H1 (cell line): ENCODE results near the gene SHISAL2B. TPM values are rescaled to one million over a fixed set of nuclear protein-coding genes. Genes with fewer than 3 reads are reported as not detected.

Experiments used
- CTCF ChIA-PET: fragments of 300-600 bp; sonication (Branson Sonifier 250); formaldehyde crosslinking; loops from one replicate; lab custom pipeline; 2021; ENCODE audit not compliant: partially characterized antibody; lab: Charles Lee
- POLR2A ChIA-PET: fragments of 300-600 bp; sonication (Branson Sonifier 250); formaldehyde crosslinking; loops from one replicate; lab custom pipeline; 2021; ENCODE audit warnings: inconsistent platforms; ENCODE audit not compliant: partially characterized antibody; lab: Charles Lee
- DNase-seq, 2 experiments: peaks; one replicate each; pipeline versions ENCODE4 v3.0.0 to v3.0.0-alpha.2; 2010 to 2022; ENCODE audit warnings: low spot score in 2 of 2, low read depth in 1 of 2, mixed read lengths in 1 of 2
- FAIRE-seq: peaks from 2 replicates; lab custom pipeline; 2011; peaks lifted over from hg19 to GRCh38; lab: Jason Lieb, UNC
- H2AFZ ChIP-seq: 2 replicates; pipeline ENCODE4 v1.8.1; 2012; ENCODE audit warnings: low read length, inconsistent platforms
- H2AK5ac ChIP-seq: 2 replicates; pipeline ENCODE4 v1.6.1; 2013; ENCODE audit warnings: low read depth, low read length
- H2BK120ac ChIP-seq: replicated peaks from 2 replicates; pipeline ENCODE3; 2013; ENCODE audit warnings: low read depth, low read length, inconsistent platforms
- H2BK12ac ChIP-seq: 2 replicates; pipeline ENCODE4 v1.6.1; 2013; ENCODE audit warnings: low read depth, low read length
- H2BK15ac ChIP-seq: 2 replicates; pipeline ENCODE4 v1.6.1; 2013; ENCODE audit warnings: low read length
- H2BK20ac ChIP-seq: 2 replicates; pipeline ENCODE4 v1.6.1; 2013; ENCODE audit warnings: low read length
- H2BK5ac ChIP-seq: 2 replicates; pipeline ENCODE4 v1.6.1; 2013; ENCODE audit warnings: low read depth, low read length
- H3K14ac ChIP-seq: 2 replicates; pipeline ENCODE4 v1.6.1; 2013; ENCODE audit warnings: inconsistent platforms; ENCODE audit not compliant: insufficient read length
- H3K18ac ChIP-seq: 2 replicates; pipeline ENCODE4 v1.6.1; 2013; ENCODE audit warnings: low read length; ENCODE audit errors: extremely low read depth
- H3K23ac ChIP-seq: 2 replicates; pipeline ENCODE4 v1.6.1; 2013; ENCODE audit warnings: inconsistent platforms; ENCODE audit not compliant: insufficient read length
- H3K23me2 ChIP-seq: 2 replicates; pipeline ENCODE4 v1.6.1; 2013; ENCODE audit warnings: low read depth, low read length
- H3K27ac ChIP-seq: 2 replicates; pipeline ENCODE4 v1.6.1; 2011; ENCODE audit warnings: low read depth, low read length, inconsistent platforms
- H3K27me3 ChIP-seq, 4 experiments: replicated peaks in 1 of 4; 1 replicate in 1 of 4; 2 replicates in 3 of 4; pipeline versions ENCODE4 v1.6.1 to v1.8.1; 2011 to 2013; ENCODE audit warnings: low read length in 3 of 4, mild to moderate bottlenecking in 3 of 4, inconsistent platforms in 2 of 4, mixed read lengths in 2 of 4, moderate library complexity in 1 of 4; ENCODE audit not compliant: control insufficient read depth in 3 of 4, insufficient read depth in 3 of 4; ENCODE audit errors: extremely low read depth in 1 of 4
- H3K36me3 ChIP-seq, 4 experiments: 2 replicates each; pipeline versions ENCODE4 v1.6.1 to v1.8.1; 2011 to 2013; ENCODE audit warnings: mild to moderate bottlenecking in 4 of 4, low read length in 3 of 4, moderate library complexity in 2 of 4, control low read depth in 1 of 4, inconsistent platforms in 1 of 4; ENCODE audit not compliant: insufficient read depth in 4 of 4, control insufficient read depth in 2 of 4
- H3K4ac ChIP-seq: replicated peaks from 2 replicates; pipeline ENCODE3; 2013; ENCODE audit warnings: low read length, low read depth, mixed read lengths, inconsistent platforms; ENCODE audit not compliant: insufficient read length
- H3K4me1 ChIP-seq, 4 experiments: replicated peaks in 1 of 4; 1 replicate in 1 of 4; 2 replicates in 3 of 4; pipeline versions ENCODE4 v1.6.1 to v1.8.1; 2011 to 2013; ENCODE audit warnings: low read length in 3 of 4, inconsistent platforms in 2 of 4, mixed read lengths in 1 of 4; ENCODE audit not compliant: insufficient read depth in 4 of 4, control insufficient read depth in 3 of 4
- H3K4me2 ChIP-seq, 2 experiments: 2 replicates each; pipeline versions ENCODE4 v1.6.1 to v1.8.1; 2011 to 2013; ENCODE audit warnings: low read depth in 2 of 2, low read length in 2 of 2, control low read depth in 1 of 2, inconsistent platforms in 1 of 2, mild to moderate bottlenecking in 1 of 2; ENCODE audit not compliant: insufficient read depth in 1 of 2
- H3K4me3 ChIP-seq, 4 experiments: fragments of 200-600, 300-600 bp in 1 of 4; sonication (generic), shearing (Covaris generic), sonication (Bioruptor Twin) in 1 of 4; 2 replicates each; pipeline versions ENCODE4 v1.5.1 to v1.8.1; 2011 to 2016; ENCODE audit warnings: low read length in 4 of 4, low read depth in 3 of 4, control low read depth in 2 of 4, inconsistent platforms in 2 of 4, mild to moderate bottlenecking in 2 of 4, mixed read lengths in 1 of 4, moderate library complexity in 1 of 4; ENCODE audit not compliant: insufficient read depth in 2 of 4; ENCODE audit errors: extremely low read depth in 1 of 4
- H3K56ac ChIP-seq: replicated peaks from 2 replicates; pipeline ENCODE3; 2013; ENCODE audit warnings: low read depth, mild to moderate bottlenecking, mixed read lengths, low read length, inconsistent platforms; ENCODE audit not compliant: insufficient read length
- H3K79me1 ChIP-seq: 2 replicates; pipeline ENCODE4 v1.6.1; 2013; ENCODE audit warnings: low read depth, low read length, control low read depth
- H3K79me2 ChIP-seq, 2 experiments: 2 replicates each; pipeline versions ENCODE4 v1.6.1 to v1.8.1; 2012 to 2013; ENCODE audit warnings: low read length in 2 of 2, mild to moderate bottlenecking in 2 of 2, inconsistent platforms in 1 of 2; ENCODE audit not compliant: insufficient read depth in 2 of 2, control insufficient read depth in 1 of 2
- H3K9ac ChIP-seq, 4 experiments: replicated peaks in 1 of 4; 1 replicate in 1 of 4; 2 replicates in 3 of 4; pipeline versions ENCODE4 v1.6.1 to v1.8.1; 2011 to 2013; ENCODE audit warnings: low read depth in 3 of 4, low read length in 3 of 4, control low read depth in 2 of 4, mild to moderate bottlenecking in 2 of 4, moderate library complexity in 2 of 4, inconsistent platforms in 1 of 4; ENCODE audit errors: extremely low read depth in 1 of 4
- H3K9me3 ChIP-seq, 2 experiments: 2 replicates each; pipeline versions ENCODE4 v1.6.1 to v1.8.1; 2012 to 2013; ENCODE audit warnings: mild to moderate bottlenecking in 2 of 2, moderate library complexity in 2 of 2, control low read depth in 1 of 2, inconsistent platforms in 1 of 2, low read depth in 1 of 2, low read length in 1 of 2, mixed read lengths in 1 of 2; ENCODE audit not compliant: insufficient read depth in 2 of 2
- H4K20me1 ChIP-seq, 2 experiments: replicated peaks in 1 of 2; 2 replicates each; pipeline versions ENCODE3 to v1.8.1; 2011 to 2013; ENCODE audit warnings: inconsistent platforms in 2 of 2, low read length in 2 of 2, mild to moderate bottlenecking in 1 of 2; ENCODE audit not compliant: insufficient read depth in 2 of 2, control insufficient read depth in 1 of 2
- H4K5ac ChIP-seq: 2 replicates; pipeline ENCODE4 v1.6.1; 2013; ENCODE audit warnings: low read length, low read depth, mixed read lengths, inconsistent platforms; ENCODE audit not compliant: insufficient read length
- H4K8ac ChIP-seq: 2 replicates; pipeline ENCODE4 v1.8.0; 2013; ENCODE audit warnings: mild to moderate bottlenecking, moderate library complexity, low read length, inconsistent platforms; ENCODE audit not compliant: insufficient read depth; ENCODE audit errors: extremely low read depth
- H4K91ac ChIP-seq: replicated peaks from 2 replicates; pipeline ENCODE3; 2013; ENCODE audit warnings: low read length, mixed read lengths, inconsistent platforms; ENCODE audit not compliant: insufficient read length
- GTF2F1 ChIP-seq: IDR thresholded peaks from 2 replicates; pipeline ENCODE4 v1.6.1; 2012; ENCODE audit warnings: low read depth, low read length, improper control_type of control experiment, borderline replicate concordance
- KDM1A ChIP-seq: fragments of 200-600, 300-600 bp; sonication (generic); IDR thresholded peaks from 2 replicates; pipeline ENCODE4 v1.7.1; 2016; ENCODE audit warnings: mild to moderate bottlenecking, low read length, borderline replicate concordance
- KDM4A ChIP-seq: IDR thresholded peaks from one replicate; pipeline ENCODE4 v1.7.1; 2012; ENCODE audit warnings: low read depth, mild to moderate bottlenecking, moderate library complexity, low read length, inconsistent platforms; ENCODE audit not compliant: severe bottlenecking
- POLR2A ChIP-seq, 2 experiments: IDR thresholded peaks; 1 replicate in 1 of 2; 2 replicates in 1 of 2; pipeline ENCODE4 v1.6.1; 2011; ENCODE audit warnings: low read depth in 2 of 2, low read length in 2 of 2, mild to moderate bottlenecking in 2 of 2; ENCODE audit errors: control extremely low read depth in 1 of 2
- POLR2AphosphoS5 ChIP-seq: IDR thresholded peaks from 2 replicates; pipeline ENCODE4 v1.6.1; 2011; ENCODE audit warnings: low read depth, low read length
- RAD21 ChIP-seq, 2 experiments: IDR thresholded peaks in 1 of 2; conservative IDR thresholded peaks in 1 of 2; 2 replicates each; pipeline ENCODE4 v1.6.1; 2011; ENCODE audit warnings: low read depth in 2 of 2, low read length in 2 of 2, improper control_type of control experiment in 1 of 2, inconsistent platforms in 1 of 2, mild to moderate bottlenecking in 1 of 2, moderate library complexity in 1 of 2
- YY1 ChIP-seq: IDR thresholded peaks from 2 replicates; pipeline ENCODE4 v1.6.1; 2011; ENCODE audit warnings: low read depth, mild to moderate bottlenecking, low read length
- WGBS, 2 experiments: shearing (Covaris generic) in 1 of 2; methylation state at CpG; one replicate each; pipeline versions ENCODE4 v1.1.6 to v1.1.7; 2013 to 2015; ENCODE audit warnings: low lambda C conversion rate in 2 of 2, mixed read lengths in 2 of 2, inconsistent platforms in 1 of 2, low coverage in 1 of 2, missing lambda C conversion rate in 1 of 2; ENCODE audit not compliant: insufficient replicate concordance in 2 of 2, insufficient coverage in 1 of 2, insufficient read length in 1 of 2; ENCODE audit errors: extremely low coverage in 1 of 2, missing lambda C conversion rate in 1 of 2; 5-methylcytosine and 5-hydroxymethylcytosine counted together
- polyA plus RNA-seq, 7 experiments: library from polyadenylated mRNA; depleted of rRNA in 3 of 7; stranded (reverse) in 5 of 7; unstranded in 2 of 7; fragments of >200 nt in 5 of 7; fragments of 200-250 nt in 2 of 7; gene quantifications; 1 replicate in 5 of 7; 2 replicates in 1 of 7; 4 replicates in 1 of 7; pipeline versions ENCODE4 v1.2.1 to v1.2.3, GENCODE V29; 2011 to 2013; ENCODE audit warnings: missing spikeins in 2 of 7, mixed read lengths in 2 of 7
- total RNA-seq: library from RNA; stranded (reverse); fragmentation: NEBNext Ultra II Directional; extraction: Animal tissue kit (Norgen Biotek cat#: 25700); gene quantifications from 2 replicates; pipeline ENCODE4 v1.2.1, GENCODE V29; 2021
- TF ChIP-seq, protein P1 (sequence below): IDR thresholded peaks from 2 replicates; pipeline ENCODE4 v1.6.1; 2012; ENCODE audit warnings: low read length, inconsistent platforms

Gene SHISAL2B
- total and polyA plus RNA-seq, 2 of the 8 experiments (the other 6 are each of a cell fraction or from before 2014, with no cell fraction given): 10.6 to 14.2 TPM

DNA sequence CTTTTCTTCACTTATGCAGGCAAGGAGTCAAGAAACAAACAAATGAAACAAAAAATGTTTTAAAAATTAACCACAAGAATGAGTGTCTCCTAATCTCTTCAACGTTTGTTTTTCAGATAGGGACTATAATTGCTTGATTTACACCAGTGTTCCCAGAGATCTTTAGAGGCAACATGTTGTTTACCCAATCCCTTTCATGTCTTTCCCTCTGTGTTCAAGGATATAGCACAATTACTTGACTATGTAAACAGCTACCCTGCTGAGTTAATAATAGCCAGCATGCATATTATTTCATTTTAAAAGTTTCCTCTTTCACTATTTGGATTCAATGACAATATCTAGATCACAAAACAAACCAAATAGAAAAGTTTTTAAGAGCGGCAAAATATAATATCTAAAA is 25.1 kb upstream of the SHISAL2B start:
- Histone ChIP-seq H3K9me3 (no peaks in the 10 kb centered on the region), H3K23me2 (no peaks in the 10 kb centered on the region; the same call in 1 of the 2 replicates), H3K56ac (no peak overlapping the region), H3K36me3 (no peaks in the 10 kb centered on the region), H4K91ac (no peak overlapping the region), H2BK15ac (no peak overlapping the region), H2AK5ac (no peak overlapping the region), H3K79me1 (no peaks in the 10 kb centered on the region), H3K27me3 (no peaks in the 10 kb centered on the region), H3K18ac (no peak overlapping the region), H4K5ac (no peak overlapping the region), H3K9ac (no peak overlapping the region), H3K4me2 (no peak overlapping the region), H2BK20ac (no peak overlapping the region), H3K27ac (no peak overlapping the region), H2BK12ac (no peak overlapping the region), H3K79me2 (no peaks in the 10 kb centered on the region), H2BK120ac (no peak overlapping the region), H4K8ac (no peak overlapping the region), H2AFZ (no peak overlapping the region), H4K20me1 (no peaks in the 10 kb centered on the region), H3K14ac (no peak overlapping the region), H3K4me1 (peaks cover 0 to 2% (median 0%) of the 10 kb centered on the region in 4 experiments; a peak in 1 of 7 replicates), H3K23ac (no peak overlapping the region), H3K4ac (no peak overlapping the region), H2BK5ac (no peak overlapping the region), H3K4me3 (no peak overlapping the region)
- POLR2A ChIA-PET: no interaction called here
- no peak for DNase-seq
- FAIRE-seq: no peak
- TF ChIP-seq GTF2F1: no peak
- no peak for TF ChIP-seq YY1
- no peak for TF ChIP-seq POLR2AphosphoS5
- TF ChIP-seq POLR2A (IDR thresholded peaks at IDR 0.05; ENCODE audit: control extremely low read depth in 1 of 2, low read depth in 2 of 2, low read length in 2 of 2): no peak
- TF ChIP-seq KDM1A: no peak
- TF ChIP-seq RAD21 (IDR thresholded peaks at IDR 0.05 in 1 of 2, conservative IDR thresholded peaks at IDR 0.05 in 1 of 2; ENCODE audit: low read depth in 2 of 2, low read length in 2 of 2): no peak
- no peak for TF ChIP-seq KDM4A
- TF ChIP-seq, protein P1, sequence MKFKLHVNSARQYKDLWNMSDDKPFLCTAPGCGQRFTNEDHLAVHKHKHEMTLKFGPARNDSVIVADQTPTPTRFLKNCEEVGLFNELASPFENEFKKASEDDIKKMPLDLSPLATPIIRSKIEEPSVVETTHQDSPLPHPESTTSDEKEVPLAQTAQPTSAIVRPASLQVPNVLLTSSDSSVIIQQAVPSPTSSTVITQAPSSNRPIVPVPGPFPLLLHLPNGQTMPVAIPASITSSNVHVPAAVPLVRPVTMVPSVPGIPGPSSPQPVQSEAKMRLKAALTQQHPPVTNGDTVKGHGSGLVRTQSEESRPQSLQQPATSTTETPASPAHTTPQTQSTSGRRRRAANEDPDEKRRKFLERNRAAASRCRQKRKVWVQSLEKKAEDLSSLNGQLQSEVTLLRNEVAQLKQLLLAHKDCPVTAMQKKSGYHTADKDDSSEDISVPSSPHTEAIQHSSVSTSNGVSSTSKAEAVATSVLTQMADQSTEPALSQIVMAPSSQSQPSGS: no peak
- 82% methylated on average over 2 of the region's 2 CpGs; no CpG with 5 or more reads in 1 of the 2 experiments for WGBS, 2 experiments
- CTCF ChIA-PET: interaction anchor here (1.4 kb wide), 1 partner anchor 30 kb away, joined by 3 read pairs; no protein-coding TSS in a partner anchor
